AG04449 (cell line): ENCODE results near the gene TBCE.

ENCODE experiments used
- CTCF ChIA-PET: fragments of 350-600 bp; formaldehyde crosslinking; extraction: SDS; loops from one replicate; lab custom pipeline; 2021; ENCODE audit warnings: antibody characterized with exemption; lab: Yijun Ruan, JAX
- POLR2A ChIA-PET: fragments of 400-600, 350-600 bp; formaldehyde crosslinking; extraction: SDS; loops from one replicate; lab custom pipeline; 2020; ENCODE audit warnings: antibody characterized with exemption, inconsistent platforms; lab: Yijun Ruan, JAX
- DNase-seq: peaks from one replicate; pipeline ENCODE4 v3.0.0-alpha.2; 2010; ENCODE audit warnings: low read depth, low spot score
- H3K4me3 ChIP-seq: 2 replicates; pipeline ENCODE4 v1.5.1; 2011; ENCODE audit warnings: low read depth, mild to moderate bottlenecking, control low read depth, low read length
- CTCF ChIP-seq: IDR thresholded peaks from one replicate; pipeline ENCODE4 v1.5.1; 2011; ENCODE audit warnings: mild to moderate bottlenecking, moderate library complexity, low read length, control low read depth, inconsistent platforms; ENCODE audit not compliant: insufficient read depth; ENCODE audit errors: missing control alignments

The TBCE gene

GRCh38 chr1:235495030-235495429 is 127.8 kb downstream of the TBCE start:
- no peak overlapping the region for H3K4me3 ChIP-seq
- CTCF ChIA-PET: interaction anchor here (1.0 to 3.7 kb wide), 3 partner anchors 9 to 478 kb away, joined by 3 to 26 read pairs (median 3); partner anchors contain the start of gene B3GALNT2
- TF ChIP-seq CTCF: no peak
- POLR2A ChIA-PET: no interaction called here
- DNase-seq: no peak

GRCh38 chr1:235495551-235495950 is 128.3 kb downstream of the TBCE start:
- DNase-seq: no peak
- POLR2A ChIA-PET: no interaction called here
- CTCF ChIA-PET: interaction anchor here (3.7 kb wide), 1 partner anchor 8 kb away, joined by 26 read pairs; the partner anchor contains the start of gene B3GALNT2
- no peak for TF ChIP-seq CTCF
- no peak overlapping the region for H3K4me3 ChIP-seq

- TF ChIP-seq CTCF: no peak
- no peak for DNase-seq
- no peak overlapping the region for H3K4me3 ChIP-seq
- POLR2A ChIA-PET: no interaction called here
- CTCF ChIA-PET: interaction anchor here (0.9 to 2.2 kb wide), 3 partner anchors 9 to 282 kb away, joined by 3 to 7 read pairs (median 4); no protein-coding TSS in a partner anchor
Observed at GRCh38 chr1:235500971-235501540, 133.8 kb downstream of the TBCE start.
